NCI-H146 treated with DMSO at 0.1 percent for 48 hours (cell line): Measurements from ENCODE around the gene ZBTB18.
"Not testable (repeated sequence)": the region's sequence is repeated elsewhere in the genome, so short reads cannot be mapped to it uniquely, and the experiment has no call there.

Source experiments
- DNase-seq: peaks from one replicate; lab custom pipeline; 2025; ENCODE audit not compliant: unreplicated experiment; lab: John Stamatoyannopoulos, UW

ZBTB18 gene

DNA sequence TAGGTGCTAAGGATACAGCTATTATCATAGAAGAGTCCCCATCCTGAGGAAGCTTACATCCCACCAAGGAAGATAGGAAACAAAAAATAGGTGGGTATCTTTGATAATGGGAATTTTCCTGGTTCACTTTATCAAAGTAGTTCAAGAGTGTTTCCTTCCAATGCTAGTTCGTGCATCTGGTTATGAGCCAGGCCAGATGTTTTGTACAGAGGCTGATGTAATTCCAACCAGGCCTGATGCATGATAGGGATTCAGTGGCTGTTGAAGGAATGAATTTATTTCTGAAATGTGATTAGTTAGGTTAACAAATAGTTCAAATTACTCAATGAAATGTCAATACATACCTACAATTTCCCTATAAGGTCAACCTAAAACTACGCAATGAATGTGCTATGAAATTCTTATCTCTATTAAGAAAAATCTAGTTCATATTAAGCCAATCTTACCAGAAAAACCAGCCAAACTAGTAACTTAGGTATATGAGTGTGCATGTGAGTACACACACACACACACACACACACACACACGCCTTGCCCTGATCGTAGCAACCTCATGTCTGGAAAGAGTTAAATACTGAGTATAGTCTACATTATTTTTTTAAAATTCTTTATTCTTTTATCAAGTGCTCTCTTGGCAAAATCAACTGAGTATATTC, 9.5 kb upstream of the ZBTB18 start:
- DNase-seq: no peak

DNA sequence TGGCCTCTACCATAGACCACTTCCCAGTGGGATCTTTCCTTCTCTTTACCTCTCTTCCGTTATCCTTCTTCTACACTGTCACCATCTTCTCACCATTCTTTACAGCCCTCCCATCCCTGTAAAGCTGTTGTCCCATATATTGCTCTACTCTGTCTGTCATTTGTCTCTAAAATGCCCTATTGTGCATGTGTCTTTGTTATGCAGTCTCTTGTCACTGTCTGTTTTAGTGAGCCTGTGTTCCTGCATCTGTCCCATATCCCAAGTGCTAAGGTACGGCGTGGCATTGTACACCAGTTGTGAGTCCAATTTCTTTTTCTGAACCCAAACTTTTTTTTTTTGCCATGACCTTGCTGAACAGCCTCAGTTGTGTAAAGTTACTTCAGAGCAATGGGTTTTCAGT, 8.8 kb upstream of the ZBTB18 start:
- DNase-seq: no peak

DNA sequence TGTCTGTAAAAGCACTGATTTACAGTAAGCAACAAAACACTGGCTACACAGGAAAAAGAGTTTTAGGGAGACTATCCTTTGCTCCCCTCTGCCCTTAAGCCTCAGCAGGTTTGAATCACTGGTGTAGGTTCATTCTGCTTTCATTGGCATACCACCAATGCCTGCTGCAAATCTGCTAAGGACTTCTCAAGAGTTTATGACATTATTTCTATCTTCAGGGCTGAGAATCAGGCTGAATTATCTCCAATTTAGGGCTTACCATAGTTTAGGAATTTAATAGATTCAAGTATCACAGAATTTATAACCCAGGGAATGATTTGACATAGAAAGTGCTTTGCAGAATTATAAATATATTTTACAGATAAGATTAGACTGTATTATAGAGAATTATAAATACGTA, 6.7 kb upstream of the ZBTB18 start:
- no peak for DNase-seq

DNA sequence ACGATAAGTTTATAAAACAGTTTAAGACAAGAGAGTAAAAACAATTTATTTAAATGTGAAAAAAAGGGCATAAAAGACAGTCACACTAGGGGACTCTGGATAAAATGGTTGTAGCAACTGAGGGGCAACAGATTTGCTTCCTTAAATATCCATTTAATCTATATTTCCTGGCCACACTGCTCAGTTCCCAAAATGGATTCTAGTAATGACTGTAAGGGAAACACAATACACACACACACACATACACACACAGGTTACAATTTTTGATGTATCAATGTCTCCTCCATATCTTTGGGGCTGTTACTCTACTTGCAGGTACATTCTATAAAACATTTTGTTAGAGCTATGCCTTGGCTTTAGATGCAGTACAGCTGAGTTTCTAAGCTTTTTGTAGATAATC, 4.8 kb upstream of the ZBTB18 start:
- DNase-seq: not testable (repeated sequence)

DNA sequence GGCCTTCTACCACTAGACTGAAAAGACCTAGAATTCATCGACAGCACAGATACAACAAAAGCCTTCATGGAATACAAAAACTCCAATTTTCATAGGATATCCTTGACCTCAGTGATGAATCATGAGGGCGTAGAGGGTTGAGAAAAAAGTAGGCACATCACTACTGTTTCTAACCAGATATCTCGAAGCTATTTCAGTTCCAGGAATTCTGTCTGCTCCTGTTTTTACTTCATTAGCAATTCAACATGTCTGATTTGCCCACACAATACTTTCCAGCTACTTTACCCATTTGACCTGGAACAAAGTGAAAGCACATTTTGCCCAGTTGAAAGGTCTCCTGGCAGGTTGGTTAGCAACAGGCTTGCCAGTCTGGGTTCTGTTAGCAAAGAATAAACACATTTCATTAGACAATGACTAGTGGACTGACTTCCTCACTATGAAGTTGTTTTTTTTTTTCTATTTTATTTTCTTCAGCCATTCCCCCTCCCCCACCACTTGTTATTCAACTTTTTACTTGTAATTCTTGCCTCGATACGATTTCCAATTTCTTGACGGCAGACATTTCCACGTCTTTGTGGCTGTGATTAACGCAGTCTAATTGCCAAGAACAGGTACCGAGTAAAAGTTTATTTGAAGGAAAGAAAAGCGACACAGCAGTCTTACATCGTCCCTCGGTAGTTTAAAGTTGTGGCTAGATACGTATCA, 4.0 kb upstream of the ZBTB18 start:
- no peak for DNase-seq

DNA sequence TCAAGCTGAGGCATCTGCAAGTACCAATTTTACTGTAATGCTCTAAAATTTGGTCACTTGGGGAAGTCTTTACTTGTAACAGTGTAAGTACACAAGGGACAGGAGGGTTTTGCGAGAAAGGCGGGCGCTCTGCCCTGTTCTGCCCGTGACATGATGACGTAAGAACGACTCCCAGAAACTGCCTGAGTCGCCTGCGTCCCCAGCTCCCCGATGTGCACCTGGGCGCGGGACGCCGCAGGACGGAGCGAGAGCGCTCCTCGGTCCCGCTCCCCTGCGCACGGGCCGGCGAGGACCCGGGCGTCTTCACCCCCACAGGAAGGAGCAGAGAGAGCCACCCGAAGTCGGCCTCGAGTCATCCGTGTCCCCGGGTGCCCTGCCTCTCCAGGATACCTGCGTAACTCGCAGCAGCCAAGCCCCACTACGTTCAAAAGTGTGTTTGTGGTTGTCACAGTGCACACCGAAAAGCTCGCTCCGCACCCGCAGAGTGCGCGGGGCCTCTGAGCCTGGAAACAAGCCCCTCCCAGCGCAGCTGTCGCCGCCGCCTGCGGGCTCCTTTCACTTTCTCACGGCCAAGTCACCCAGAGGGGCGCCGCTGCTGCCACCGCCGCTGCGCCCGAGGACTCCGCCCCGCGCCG, 3.3 kb upstream of the ZBTB18 start:
- DNase-seq: peak; percentile 42

DNA sequence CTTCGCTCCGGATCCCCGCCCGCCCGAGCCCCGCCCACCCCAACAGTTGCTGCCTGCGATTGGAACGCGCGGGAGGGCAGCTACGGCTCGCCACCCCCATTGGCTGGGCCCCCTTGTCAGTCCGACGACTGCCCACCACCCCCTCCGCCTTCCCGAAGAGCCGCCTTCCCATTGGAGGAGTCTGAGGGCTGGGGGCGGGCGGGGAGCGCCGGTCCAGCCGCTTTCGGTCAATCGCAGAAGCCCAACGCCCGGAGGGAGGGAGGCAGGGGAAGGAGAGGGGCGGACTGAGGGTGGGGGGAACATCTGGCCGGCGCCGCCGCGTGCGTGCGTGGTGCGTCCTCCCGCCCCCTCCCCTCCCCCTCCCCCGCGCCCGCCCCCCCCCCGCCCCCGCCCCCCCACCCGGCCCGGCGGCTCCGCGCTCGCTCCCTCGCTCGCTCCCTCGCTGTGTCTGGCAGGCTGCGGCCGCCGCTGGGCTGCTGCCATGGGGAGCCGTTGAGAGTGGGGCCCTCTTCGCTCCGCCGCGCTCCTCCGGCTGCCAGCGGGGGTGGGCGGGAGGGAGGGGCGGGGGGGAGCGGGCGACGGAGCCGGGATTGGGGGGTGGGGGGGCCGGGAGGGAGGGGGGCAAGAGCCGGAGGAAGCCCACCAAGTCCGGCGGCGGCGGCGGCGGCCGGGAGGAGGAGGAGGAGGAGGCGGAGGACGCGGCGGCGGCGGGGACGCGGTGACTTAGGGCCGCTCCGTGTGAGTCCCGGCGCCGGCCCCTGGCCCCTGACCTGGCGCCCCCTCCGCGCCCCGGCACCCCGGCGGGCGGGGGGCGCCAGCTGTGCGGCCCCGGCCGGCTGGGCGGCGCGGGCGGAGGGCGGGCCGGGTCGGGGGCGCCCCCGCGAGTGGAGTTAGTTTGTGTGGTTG, 2.6 kb upstream of the ZBTB18 start:
- peak; percentile 100 for DNase-seq

DNA sequence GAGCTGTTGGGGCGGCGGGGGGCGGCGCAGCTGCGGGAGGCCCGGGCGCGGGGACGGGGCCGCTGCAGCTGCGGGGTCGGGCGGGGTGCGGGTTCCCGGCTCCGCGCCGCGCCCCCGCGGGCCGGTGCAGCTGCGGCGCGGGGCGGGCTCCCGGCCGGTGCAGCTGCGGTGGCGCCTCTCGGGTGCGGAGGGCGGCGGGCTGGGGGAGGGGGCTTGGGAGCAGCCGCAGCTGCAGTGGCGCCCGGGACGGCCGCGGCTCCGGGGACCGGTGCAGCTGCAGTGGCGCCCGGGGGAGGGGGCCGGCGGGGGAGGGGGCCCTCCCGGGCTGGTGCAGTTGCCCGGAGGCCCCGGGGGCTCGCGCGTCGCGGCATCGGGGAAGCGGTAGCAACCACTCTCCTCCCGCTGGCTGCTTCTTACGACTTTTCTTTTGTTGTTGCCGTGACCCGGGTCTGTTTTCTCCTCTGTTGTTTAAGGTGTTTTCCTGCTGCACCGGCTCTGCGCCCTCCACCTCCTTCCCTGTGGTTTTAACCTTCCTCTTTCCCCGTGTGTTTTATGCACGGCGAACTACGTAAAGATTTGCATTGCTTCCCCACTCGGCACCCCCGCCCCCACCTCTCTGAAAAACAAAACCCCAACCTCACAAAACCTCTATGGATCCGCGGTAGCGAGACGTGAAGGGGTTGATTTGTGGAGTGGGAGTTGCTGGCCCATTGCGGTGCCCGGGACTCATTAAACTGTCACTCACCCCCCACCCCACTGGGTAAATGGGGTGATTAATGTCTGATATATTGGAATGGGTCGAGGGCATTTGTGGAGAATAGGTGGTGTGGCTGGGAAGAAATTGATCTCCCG, 1.7 kb upstream of the ZBTB18 start:
- peak; percentile 13 for DNase-seq

DNA sequence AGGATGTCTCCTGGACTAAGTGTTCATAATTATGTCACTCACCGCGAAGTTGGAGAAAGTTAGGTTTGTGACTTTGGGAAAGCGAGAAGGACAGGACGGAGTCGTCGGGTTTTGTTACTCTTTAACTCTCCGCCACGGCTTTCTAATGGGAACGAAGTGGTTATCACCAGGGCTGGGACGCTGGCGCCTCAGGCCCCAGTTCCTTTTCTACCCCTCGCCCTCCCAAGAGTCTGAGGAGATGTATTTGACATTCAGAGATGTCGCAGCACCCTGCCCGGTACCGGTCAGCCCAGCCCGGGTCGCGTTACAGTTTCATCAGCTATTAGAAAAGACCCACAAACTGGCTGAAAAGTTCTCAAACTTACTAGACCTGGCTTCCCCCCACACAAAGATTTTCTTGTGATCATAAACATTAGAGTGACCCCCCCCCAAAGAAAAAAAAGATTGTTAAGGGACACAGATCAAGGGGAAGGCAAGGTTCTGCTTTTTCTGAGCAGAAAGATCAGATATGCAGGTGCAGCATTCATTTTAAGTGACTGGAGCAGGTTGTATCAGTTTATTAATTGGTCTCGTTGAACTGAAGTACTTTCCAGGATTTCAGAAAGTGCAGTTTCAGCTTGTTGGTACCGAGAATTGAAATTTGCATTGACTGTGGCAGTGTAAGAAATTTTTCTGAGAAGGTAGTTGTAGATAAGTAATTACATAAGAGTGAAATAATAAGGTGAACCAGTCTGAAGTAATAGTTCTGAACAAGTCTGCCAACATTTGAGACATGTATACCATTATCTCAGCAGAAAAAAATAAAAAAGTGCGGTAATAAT, 859 bp upstream of the ZBTB18 start:
- no peak for DNase-seq

DNA sequence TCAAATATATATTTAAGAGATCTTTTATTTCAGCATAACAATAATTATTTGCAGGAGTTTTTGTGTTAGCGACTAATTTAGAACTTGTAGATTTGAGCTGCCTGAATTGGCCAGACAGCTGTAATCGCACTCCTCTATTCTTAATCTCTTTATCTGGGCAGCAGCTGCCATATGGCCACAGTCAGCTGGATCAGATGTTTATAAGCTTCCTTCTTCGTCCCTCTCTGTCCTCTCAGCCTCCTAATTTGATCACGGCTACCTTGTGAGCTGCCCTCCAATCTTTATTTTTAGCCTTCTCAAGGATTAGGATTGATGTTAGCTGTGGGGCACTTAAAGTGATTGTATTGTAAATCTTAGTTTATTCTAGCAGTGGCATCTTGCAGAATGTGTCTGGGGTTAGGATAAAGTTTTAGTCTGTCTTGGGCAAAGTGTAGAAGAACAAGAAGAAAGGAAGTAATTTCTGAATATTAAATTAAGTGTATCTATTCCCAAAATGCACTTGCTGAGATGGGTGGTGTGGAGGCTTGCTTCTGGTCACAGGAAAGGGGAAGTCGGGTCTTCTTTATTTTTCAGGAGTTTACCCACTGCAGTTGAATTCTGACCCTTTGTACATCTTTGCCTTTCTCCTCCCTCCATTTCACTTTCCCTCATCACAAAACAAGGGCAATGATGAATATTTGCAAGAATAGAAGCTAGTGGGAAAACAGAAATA, 1.1 kb downstream of the ZBTB18 start:
- peak; percentile 45 for DNase-seq

DNA sequence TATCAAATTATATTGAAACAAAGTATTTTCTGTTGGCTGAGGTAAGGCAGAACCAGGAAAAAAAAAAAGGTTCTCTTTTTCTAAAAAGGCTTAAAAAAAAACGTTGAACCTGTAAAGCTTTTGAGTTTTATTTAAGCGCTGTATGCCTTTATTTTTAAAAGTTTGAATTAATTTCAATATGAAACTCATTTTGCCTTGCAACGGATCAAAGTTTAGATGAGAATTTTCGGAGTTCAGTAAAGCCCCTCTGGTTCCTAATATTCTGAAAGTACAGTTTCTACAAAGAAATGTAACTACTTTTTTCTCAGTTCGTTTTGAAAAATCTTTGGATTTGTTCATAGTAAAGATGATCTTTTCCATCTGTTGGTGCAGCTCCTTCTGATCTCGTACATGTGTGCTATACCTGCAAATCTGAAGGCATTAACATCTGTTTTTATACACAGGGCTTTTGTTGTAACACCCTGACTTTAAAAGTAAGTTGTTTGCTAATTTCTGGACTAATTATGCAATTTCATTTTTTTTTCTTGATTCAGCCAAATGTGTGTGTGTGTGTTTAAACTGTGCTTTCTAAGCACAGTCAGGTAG, 1.7 kb downstream of the ZBTB18 start:
- no peak for DNase-seq

DNA sequence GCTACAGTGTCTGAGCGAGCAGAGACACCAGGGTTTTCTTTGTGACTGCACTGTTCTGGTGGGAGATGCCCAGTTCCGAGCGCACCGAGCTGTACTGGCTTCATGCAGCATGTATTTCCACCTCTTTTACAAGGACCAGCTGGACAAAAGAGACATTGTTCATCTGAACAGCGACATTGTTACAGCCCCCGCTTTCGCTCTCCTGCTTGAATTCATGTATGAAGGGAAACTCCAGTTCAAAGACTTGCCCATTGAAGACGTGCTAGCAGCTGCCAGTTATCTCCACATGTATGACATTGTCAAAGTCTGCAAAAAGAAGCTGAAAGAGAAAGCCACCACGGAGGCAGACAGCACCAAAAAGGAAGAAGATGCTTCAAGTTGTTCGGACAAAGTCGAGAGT, 2.7 kb downstream of the ZBTB18 start:
- DNase-seq: no peak

DNA sequence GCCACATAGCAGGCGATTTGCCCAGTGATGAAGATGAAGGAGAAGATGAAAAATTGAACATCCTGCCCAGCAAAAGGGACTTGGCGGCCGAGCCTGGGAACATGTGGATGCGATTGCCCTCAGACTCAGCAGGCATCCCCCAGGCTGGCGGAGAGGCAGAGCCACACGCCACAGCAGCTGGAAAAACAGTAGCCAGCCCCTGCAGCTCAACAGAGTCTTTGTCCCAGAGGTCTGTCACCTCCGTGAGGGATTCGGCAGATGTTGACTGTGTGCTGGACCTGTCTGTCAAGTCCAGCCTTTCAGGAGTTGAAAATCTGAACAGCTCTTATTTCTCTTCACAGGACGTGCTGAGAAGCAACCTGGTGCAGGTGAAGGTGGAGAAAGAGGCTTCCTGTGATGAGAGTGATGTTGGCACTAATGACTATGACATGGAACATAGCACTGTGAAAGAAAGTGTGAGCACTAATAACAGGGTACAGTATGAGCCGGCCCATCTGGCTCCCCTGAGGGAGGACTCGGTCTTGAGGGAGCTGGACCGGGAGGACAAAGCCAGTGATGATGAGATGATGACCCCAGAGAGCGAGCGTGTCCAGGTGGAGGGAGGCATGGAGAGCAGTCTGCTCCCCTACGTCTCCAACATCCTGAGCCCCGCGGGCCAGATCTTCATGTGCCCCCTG, 3.3 kb downstream of the ZBTB18 start:
- DNase-seq: no peak

DNA sequence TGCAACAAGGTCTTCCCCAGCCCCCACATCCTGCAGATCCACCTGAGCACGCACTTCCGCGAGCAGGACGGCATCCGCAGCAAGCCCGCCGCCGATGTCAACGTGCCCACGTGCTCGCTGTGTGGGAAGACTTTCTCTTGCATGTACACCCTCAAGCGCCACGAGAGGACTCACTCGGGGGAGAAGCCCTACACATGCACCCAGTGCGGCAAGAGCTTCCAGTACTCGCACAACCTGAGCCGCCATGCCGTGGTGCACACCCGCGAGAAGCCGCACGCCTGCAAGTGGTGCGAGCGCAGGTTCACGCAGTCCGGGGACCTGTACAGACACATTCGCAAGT, 3.8 kb downstream of the ZBTB18 start:
- no peak for DNase-seq

DNA sequence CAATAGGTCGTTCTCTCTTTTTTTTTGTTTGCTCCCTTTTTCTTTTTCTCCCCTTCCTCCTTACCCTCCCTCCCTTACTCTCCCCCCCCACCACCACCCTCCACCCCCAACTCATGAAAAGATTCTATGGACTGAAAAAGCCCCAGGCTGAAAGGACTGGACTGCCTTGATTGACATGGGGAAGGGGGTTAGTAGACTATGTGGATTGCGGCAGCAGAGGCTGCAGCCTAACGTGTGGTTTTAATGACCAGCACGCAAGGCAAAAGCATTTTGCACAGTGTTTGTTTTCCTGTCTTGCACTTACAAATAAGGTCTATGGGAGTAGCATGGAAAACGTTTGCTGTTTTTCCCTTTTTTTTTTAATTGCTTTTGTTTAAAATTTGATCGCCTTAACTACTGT, 5.5 kb downstream of the ZBTB18 start:
- no peak for DNase-seq

DNA sequence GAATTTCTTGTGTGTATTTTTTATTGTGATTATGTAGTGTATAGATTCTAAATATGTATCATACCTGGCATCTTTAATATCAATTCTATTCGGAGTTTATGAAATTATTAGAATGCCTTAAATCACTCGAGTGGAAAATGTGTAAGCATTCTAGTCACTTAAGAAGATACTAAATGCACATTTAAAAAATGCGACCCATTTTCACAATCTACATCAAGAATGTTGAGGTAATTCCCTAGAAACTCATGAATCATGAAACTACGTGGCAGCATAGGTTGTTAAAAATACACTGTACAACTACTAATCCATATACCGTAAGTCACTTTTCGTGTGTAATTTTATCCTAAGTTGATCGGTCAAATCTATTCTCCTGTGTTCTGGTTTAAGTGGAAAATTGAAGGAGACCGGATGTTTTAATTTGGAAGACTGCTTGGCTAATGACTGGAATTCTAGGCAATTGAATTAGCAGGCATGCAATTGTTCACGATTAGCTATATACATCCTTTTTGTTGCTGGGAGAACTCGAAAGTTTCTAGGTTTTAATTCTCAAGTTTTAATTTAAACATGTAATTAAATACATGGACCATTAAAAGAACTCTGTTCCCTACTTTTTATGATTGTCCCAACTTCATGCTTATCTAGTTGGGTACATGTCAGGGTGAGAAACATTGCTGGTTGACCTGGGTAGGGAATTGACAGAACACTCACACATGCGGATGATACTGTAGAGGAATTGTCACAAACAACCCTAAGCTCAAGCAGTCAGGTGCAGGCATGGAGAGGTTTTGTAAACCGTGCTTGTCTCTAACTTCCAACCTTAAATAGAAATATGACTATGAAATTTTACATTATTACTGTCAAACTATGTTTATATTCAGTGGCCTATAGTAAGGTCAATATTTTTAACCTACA, 6.6 kb downstream of the ZBTB18 start:
- no peak for DNase-seq

DNA sequence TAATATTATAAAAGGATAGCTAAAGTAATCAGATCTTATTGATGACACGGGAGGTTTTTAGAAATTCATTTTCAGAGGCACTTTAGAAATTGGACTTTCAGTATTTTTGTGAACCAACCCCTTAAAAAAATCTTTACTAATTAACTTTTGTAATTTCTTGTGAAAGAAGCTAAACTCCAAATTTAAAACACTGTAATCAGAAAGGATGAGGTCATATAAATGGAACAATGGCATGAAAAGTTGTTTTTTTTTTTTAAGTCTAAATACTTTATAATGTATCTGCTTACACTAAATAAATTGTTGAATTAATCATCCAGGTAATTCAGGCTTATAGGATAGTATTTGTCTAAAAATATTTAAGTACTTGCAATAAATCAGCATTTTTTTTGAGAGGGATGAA, 9.0 kb downstream of the ZBTB18 start:
- DNase-seq: no peak
